Stomach (tissue), 4 donors: ENCODE measurements around the gene ERVW-1.

Experiments
- EP300 ChIP-seq: sonication (generic); formaldehyde crosslinking; IDR thresholded peaks from one replicate; pipeline ENCODE4 v1.6.1; 2017; ENCODE audit warnings: antibody characterized with exemption
- TF ChIP-seq, protein P1 (sequence below), 7 experiments: fragments of 450-650 bp in 4 of 7; fragments of 200-600 bp in 3 of 7; sonication (generic) in 3 of 7; IDR thresholded peaks; one replicate each; pipeline ENCODE4 v1.5.1; 2016 to 2019; ENCODE audit warnings: antibody characterized with exemption in 7 of 7, control low read depth in 2 of 7, mild to moderate bottlenecking in 1 of 7

DNA sequence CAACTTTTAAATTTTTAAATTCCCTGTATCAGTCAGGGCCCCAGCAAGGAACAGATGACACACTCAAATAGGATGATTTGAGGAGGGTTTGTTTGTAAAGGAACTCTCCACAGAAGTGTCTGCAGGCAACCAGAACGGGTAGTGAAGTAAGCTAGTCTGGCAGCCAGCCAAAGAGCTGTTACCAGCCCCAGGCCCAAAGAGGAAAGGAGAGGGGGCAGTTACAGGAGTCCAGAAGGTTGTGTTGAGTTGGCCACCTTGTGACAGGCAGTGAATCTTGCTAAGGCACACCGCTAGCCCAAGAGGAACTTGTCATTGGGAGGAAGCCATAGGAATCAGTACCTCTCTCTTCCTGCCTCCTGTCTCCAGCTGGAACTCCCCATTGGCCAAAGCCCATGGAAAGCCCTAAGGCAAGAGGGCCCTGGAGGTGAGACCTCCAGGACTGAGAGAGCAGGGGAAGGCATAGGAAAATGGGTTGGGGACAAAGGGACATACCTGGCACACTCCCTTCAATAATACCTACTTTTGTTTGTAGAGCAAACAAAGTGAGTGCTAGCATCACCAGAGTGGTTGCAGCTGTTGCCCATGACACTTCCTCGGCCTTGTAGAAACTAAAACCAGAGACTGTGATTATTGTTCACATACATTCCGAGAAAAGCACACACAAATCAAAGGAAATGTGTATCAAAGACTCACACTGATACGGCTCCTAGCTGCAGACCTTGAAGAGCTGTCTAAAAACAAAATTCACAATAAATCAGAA lies 55.9 kb downstream of the ERVW-1 start:
- TF ChIP-seq EP300: no peak
- TF ChIP-seq, protein P1, sequence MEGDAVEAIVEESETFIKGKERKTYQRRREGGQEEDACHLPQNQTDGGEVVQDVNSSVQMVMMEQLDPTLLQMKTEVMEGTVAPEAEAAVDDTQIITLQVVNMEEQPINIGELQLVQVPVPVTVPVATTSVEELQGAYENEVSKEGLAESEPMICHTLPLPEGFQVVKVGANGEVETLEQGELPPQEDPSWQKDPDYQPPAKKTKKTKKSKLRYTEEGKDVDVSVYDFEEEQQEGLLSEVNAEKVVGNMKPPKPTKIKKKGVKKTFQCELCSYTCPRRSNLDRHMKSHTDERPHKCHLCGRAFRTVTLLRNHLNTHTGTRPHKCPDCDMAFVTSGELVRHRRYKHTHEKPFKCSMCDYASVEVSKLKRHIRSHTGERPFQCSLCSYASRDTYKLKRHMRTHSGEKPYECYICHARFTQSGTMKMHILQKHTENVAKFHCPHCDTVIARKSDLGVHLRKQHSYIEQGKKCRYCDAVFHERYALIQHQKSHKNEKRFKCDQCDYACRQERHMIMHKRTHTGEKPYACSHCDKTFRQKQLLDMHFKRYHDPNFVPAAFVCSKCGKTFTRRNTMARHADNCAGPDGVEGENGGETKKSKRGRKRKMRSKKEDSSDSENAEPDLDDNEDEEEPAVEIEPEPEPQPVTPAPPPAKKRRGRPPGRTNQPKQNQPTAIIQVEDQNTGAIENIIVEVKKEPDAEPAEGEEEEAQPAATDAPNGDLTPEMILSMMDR (IDR thresholded peaks at IDR 0.05): no peak
